ENCODE data around the gene APOL1.

Gene APOL1

GRCh38 chr22:36297568-36297967 is 44.6 kb downstream of the APOL1 start:
- Histone ChIP-seq H3K36me3 (ENCODE audit: insufficient read depth, low read length) (peaks cover 100% of the 10 kb centered on the region), H3K79me2 (ENCODE audit: insufficient read depth, low read length) (no peaks in the 10 kb centered on the region), H2AFZ (ENCODE audit: low read length) (no peak overlapping the region), H3K4me1 (ENCODE audit: insufficient read depth, low read length, poor library complexity, severe bottlenecking) (no peaks in the 10 kb centered on the region), H3K27me3 (ENCODE audit: insufficient read depth, low read length, poor library complexity, severe bottlenecking) (no peaks in the 10 kb centered on the region), H3K9ac (ENCODE audit: low read depth, low read length, poor library complexity, severe bottlenecking) (no peak overlapping the region), H3K4me3 (ENCODE audit: low read length, poor library complexity, severe bottlenecking) (no peak overlapping the region), H4K20me1 (ENCODE audit: insufficient read depth, low read length, poor library complexity, severe bottlenecking) (peaks cover 5% of the 10 kb centered on the region), H3K9me3 (ENCODE audit: insufficient read depth, low read depth, low read length) (no peaks in the 10 kb centered on the region), H3K4me2 (ENCODE audit: low read depth, low read length, poor library complexity, severe bottlenecking) (no peak overlapping the region), H3F3A (ENCODE audit: low read depth) (no peaks in the 10 kb centered on the region; the same call in 1 of the 2 replicates), H3K9me2 (replicated peaks; ENCODE audit: low read depth, low read length) (no peaks in the 10 kb centered on the region)
- TF ChIP-seq, protein P1, sequence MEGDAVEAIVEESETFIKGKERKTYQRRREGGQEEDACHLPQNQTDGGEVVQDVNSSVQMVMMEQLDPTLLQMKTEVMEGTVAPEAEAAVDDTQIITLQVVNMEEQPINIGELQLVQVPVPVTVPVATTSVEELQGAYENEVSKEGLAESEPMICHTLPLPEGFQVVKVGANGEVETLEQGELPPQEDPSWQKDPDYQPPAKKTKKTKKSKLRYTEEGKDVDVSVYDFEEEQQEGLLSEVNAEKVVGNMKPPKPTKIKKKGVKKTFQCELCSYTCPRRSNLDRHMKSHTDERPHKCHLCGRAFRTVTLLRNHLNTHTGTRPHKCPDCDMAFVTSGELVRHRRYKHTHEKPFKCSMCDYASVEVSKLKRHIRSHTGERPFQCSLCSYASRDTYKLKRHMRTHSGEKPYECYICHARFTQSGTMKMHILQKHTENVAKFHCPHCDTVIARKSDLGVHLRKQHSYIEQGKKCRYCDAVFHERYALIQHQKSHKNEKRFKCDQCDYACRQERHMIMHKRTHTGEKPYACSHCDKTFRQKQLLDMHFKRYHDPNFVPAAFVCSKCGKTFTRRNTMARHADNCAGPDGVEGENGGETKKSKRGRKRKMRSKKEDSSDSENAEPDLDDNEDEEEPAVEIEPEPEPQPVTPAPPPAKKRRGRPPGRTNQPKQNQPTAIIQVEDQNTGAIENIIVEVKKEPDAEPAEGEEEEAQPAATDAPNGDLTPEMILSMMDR (conservative IDR thresholded peaks at IDR 0.05; ENCODE audit: low read length): no peak
- no peak for TF ChIP-seq EZH2phosphoT487 (IDR thresholded peaks at IDR 0.05; ENCODE audit: borderline replicate concordance)

DNA sequence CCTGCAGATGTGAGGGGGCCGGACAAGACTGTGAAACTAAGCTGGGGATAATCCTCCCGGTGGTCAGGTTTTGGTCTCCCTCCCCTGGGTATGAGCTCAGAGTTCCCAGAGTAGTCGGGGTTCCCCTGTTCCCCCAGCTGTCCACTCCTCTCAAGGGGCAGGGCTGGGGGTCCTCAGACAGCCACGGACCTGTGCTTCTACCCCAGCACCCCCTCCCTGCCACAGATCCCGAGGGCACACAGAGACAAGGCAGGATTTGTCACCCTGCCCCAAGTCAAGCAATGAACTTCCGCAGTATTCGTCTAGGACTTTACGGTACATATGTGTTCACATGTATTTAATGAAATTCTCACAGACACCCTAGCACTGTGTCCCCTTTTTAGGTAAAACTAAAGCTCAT is 45.2 kb downstream of the APOL1 start:
- Histone ChIP-seq H3K27me3 (ENCODE audit: insufficient read depth, low read length, poor library complexity, severe bottlenecking) (no peaks in the 10 kb centered on the region), H3K79me2 (ENCODE audit: insufficient read depth, low read length) (no peaks in the 10 kb centered on the region), H4K20me1 (ENCODE audit: insufficient read depth, low read length, poor library complexity, severe bottlenecking) (peaks cover 5% of the 10 kb centered on the region), H3K4me1 (ENCODE audit: insufficient read depth, low read length, poor library complexity, severe bottlenecking) (no peaks in the 10 kb centered on the region), H2AFZ (ENCODE audit: low read length) (no peak overlapping the region), H3K4me2 (ENCODE audit: low read depth, low read length, poor library complexity, severe bottlenecking) (no peak overlapping the region), H3K36me3 (ENCODE audit: insufficient read depth, low read length) (peaks cover 100% of the 10 kb centered on the region), H3K4me3 (ENCODE audit: low read length, poor library complexity, severe bottlenecking) (no peak overlapping the region), H3K9me2 (replicated peaks; ENCODE audit: low read depth, low read length) (no peaks in the 10 kb centered on the region), H3K9me3 (ENCODE audit: insufficient read depth, low read depth, low read length) (no peaks in the 10 kb centered on the region), H3F3A (ENCODE audit: low read depth) (no peaks in the 10 kb centered on the region; the same call in 1 of the 2 replicates), H3K9ac (ENCODE audit: low read depth, low read length, poor library complexity, severe bottlenecking) (no peak overlapping the region)
- no peak for TF ChIP-seq EZH2phosphoT487 (IDR thresholded peaks at IDR 0.05; ENCODE audit: borderline replicate concordance)
- TF ChIP-seq, protein P1 (conservative IDR thresholded peaks at IDR 0.05; ENCODE audit: low read length): no peak

DNA sequence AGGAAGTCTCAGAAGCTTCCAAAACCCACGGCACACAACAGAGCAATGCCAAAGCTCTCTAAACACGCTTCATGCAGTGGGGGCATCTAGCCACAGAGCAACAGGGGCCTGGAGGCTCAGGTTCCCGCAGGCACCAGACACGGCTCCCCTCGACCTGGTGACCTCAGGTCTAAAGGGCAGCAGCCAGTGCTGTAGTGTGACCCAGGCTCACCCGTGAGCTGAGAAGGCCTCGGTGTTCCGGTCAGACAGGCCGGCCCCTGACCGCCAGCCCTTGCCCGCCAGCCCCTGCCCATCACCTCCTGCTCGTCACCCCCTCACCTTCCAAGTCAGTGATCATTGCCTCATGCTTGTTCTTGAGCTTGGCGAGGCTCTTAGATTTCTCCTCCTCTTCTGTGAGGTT is 45.7 kb downstream of the APOL1 start:
- H3K36me3 ChIP-seq (ENCODE audit: insufficient read depth, low read length): peaks cover 98% of the 10 kb centered on the region
- no peak overlapping the region for H3K4me2 ChIP-seq (ENCODE audit: low read depth, low read length, poor library complexity, severe bottlenecking)
- H3K9me3 ChIP-seq (ENCODE audit: insufficient read depth, low read depth, low read length): no peaks in the 10 kb centered on the region
- no peaks in the 10 kb centered on the region for H3K9me2 ChIP-seq (replicated peaks; ENCODE audit: low read depth, low read length)
- H2AFZ ChIP-seq (ENCODE audit: low read length): no peak overlapping the region
- H3K4me1 ChIP-seq (ENCODE audit: insufficient read depth, low read length, poor library complexity, severe bottlenecking): no peaks in the 10 kb centered on the region
- no peaks in the 10 kb centered on the region for H3K27me3 ChIP-seq (ENCODE audit: insufficient read depth, low read length, poor library complexity, severe bottlenecking)
- H3K9ac ChIP-seq (ENCODE audit: low read depth, low read length, poor library complexity, severe bottlenecking): no peak overlapping the region
- no peaks in the 10 kb centered on the region; the same call in 1 of the 2 replicates for H3F3A ChIP-seq (ENCODE audit: low read depth)
- no peaks in the 10 kb centered on the region for H3K79me2 ChIP-seq (ENCODE audit: insufficient read depth, low read length)
- TF ChIP-seq, protein P1 (conservative IDR thresholded peaks at IDR 0.05; ENCODE audit: low read length): no peak
- TF ChIP-seq EZH2phosphoT487 (IDR thresholded peaks at IDR 0.05; ENCODE audit: borderline replicate concordance): no peak
- no peak overlapping the region for H3K4me3 ChIP-seq (ENCODE audit: low read length, poor library complexity, severe bottlenecking)
- H4K20me1 ChIP-seq (ENCODE audit: insufficient read depth, low read length, poor library complexity, severe bottlenecking): peaks cover 5% of the 10 kb centered on the region
